Stimulated activated CD4-positive, alpha-beta T cell treated with anti-CD3 and anti-CD28 coated beads, Interleukin-12 subunit alpha, Interleukin-12 subunit beta, amount 100 ng/mL, for 48 hours (primary cell): Measurements from ENCODE around the gene VMP1.

Experiments used
- DNase-seq, 3 donors: peaks; one replicate each; pipeline ENCODE4 v3.0.0-alpha.2; 2020; ENCODE audit warnings: low read depth in 2 of 3, low spot score in 1 of 3

Gene VMP1

GRCh38 chr17:59707971-59708430, 547 bp downstream of the VMP1 start:
- no peak for DNase-seq

DNA sequence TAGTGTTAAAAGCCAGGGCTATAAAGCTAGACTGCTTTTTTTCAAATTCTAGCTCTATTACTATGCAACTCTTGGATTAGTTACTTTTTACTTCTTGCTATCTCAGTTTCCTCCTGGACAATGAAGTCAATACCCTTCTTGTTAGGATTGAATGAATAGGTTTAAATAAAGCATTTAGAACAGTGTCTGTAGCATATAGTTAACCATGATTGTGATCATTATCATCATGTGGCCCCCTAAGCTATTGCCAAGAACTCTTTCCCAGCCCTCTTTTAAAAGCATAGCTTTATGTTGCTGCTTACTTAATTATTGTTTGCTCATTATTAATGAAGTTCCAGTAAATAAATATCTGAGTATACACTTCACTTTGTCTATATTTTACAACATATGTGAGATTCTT, 4.5 kb downstream of the VMP1 start:
- no peak for DNase-seq

DNA sequence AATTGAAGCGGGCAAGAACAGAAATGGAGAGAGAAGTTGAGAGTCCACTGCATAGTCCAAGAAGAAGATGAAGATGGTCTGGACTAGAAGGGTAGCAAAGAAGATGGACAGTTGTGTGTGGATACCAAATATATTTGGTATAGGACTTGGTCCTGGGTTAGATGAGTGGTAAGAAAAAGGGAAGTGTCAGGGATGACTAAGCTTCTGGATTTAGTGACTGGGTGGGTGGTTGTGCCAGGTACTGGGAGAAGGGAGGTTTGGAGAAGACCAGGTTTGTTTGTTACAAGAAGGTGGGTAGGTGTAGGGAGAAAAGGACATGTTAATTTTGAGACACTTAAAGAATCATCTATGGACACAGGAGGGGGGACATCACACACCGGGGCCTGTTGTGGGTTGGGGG, 5.4 kb downstream of the VMP1 start:
- no peak for DNase-seq

DNA sequence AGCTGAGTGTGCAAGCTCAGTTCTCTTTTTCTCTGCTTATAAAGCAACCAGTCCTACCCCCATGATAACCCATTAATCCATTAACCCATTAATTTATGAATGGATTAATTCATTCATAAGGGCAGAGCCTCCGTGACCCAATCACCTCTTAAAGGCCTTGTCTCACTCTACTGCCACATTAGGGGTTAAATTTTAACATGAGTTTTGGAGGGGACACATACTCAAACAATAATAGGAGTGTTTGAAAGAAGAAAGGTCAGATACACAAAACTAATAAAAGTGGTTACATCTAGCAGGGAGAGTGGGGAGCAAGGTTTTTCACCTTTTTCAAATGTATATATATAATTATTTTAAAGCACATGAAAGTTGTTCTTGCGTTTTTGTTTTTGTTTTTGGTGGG, 6.8 kb downstream of the VMP1 start:
- DNase-seq, result no peak

GRCh38 chr17:59716427-59716826, 9.0 kb downstream of the VMP1 start:
- DNase-seq, result no peak

DNA sequence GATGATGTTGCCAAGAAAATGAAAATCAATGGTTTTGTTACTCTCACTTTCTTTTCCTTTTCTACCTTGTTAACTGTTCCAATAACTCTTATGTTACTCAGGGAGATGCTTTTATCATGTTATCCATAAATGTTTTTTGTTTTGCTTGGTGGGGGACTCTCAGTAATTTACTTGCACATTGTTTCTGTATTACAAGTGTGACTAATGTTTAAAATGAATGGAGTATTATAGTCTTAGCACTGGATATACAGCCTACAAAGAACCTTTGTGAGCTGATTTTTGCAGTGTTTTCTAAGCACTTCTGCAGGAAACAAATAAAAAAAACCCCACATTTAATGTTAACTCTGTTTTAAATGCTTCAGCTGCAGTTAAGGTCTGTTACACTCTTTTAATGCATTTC, 12.1 kb downstream of the VMP1 start:
- no peak for DNase-seq

- no peak for DNase-seq
Measured at GRCh38 chr17:59722623-59723022, 15.2 kb downstream of the VMP1 start.

- DNase-seq, result no peak
Measured at GRCh38 chr17:59723041-59723440, 15.6 kb downstream of the VMP1 start.

GRCh38 chr17:59723607-59724006, 16.2 kb downstream of the VMP1 start:
- no peak for DNase-seq

- no peak for DNase-seq
Measured at GRCh38 chr17:59725691-59726090, 18.2 kb downstream of the VMP1 start.

GRCh38 chr17:59727817-59728533, 20.5 kb downstream of the VMP1 start:
- DNase-seq, result no peak

GRCh38 chr17:59730268-59730834, 22.9 kb downstream of the VMP1 start:
- no peak for DNase-seq

DNA sequence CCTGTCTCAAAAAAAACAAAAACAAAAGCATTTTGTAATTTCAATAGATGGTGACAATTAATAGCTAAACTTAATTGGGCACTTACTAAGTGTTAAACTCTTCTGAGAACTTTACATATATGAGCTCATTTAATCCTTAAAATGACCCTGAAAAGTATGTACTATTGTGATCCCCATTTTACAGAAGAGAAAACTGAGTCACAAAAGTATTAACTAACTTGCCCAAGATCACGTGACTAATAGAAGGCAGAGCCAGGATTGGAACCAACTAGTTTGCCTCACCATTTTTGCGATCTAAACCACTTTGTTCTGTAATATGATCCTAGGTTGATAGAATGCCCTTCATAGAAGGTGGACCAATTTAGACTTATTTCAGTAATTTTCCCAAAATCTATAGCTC, 26.2 kb downstream of the VMP1 start:
- no peak for DNase-seq

- no peak for DNase-seq
Measured at GRCh38 chr17:59734226-59734625, 26.8 kb downstream of the VMP1 start.

GRCh38 chr17:59737324-59737723, 29.9 kb downstream of the VMP1 start:
- no peak for DNase-seq

DNA sequence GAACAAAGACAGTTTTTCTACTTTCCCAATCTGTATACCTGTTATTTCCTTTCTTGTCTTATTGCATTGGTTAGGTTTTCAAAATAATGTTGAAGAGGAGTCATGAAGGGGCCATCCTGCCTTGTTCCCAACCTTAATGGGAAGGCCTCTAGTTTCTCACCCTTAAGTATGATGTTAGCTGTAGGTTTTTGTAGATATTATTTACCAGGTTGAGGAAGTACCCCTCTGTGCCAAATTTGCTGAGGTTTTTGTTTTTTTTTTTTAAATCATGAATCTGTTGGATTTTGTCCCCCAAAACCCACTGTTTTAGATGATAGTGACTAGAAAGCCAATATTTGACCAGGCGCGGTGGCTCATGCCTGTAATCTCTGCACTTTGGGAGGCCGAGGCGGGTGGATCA, 36.4 kb downstream of the VMP1 start:
- DNase-seq, result no peak

GRCh38 chr17:59745040-59745439, 37.6 kb downstream of the VMP1 start:
- no peak for DNase-seq

GRCh38 chr17:59746849-59747445, 39.5 kb downstream of the VMP1 start:
- DNase-seq, result no peak

GRCh38 chr17:59748591-59748990, 41.1 kb downstream of the VMP1 start:
- no peak for DNase-seq

DNA sequence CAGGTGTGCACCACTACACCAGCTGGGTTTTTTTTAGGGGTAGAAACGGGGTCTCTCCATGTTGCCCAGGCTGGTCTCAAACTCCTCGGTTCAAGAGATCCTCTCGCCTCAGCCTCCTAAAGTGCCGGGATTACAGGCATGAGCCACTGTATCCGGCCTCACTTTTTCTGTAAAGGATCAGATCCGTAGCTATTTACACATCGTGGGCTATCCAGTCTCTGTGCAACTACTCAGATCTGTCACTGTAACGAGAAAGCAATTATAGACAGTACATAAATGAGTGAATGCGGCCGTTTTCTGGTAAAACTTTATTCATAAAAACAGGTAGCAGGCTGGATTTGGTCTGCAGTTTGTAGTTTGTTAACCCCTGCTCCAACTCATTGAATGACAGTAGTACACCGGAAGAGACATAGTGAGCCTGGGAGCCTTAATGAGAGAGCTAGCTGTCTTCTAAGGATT, 44.5 kb downstream of the VMP1 start:
- DNase-seq, result no peak

DNA sequence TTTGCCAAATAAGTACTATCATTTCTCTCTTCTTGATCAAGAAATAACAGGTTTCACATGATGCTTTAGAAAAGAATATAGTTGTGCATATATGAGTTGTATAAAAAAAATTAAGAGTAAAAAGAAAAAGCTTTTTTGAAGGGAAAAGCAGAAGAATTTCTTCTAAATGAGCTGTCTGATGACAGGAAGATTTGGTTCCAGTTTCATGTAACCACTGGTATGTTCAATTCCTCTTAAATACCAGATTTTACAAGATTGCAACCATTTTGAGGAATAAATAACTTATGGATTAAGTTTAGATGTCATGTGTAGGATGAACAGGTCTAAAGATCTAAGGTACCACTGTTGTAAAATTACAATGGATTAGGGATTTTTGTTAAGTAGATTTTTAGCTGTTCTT, 45.0 kb downstream of the VMP1 start:
- DNase-seq, result no peak

DNA sequence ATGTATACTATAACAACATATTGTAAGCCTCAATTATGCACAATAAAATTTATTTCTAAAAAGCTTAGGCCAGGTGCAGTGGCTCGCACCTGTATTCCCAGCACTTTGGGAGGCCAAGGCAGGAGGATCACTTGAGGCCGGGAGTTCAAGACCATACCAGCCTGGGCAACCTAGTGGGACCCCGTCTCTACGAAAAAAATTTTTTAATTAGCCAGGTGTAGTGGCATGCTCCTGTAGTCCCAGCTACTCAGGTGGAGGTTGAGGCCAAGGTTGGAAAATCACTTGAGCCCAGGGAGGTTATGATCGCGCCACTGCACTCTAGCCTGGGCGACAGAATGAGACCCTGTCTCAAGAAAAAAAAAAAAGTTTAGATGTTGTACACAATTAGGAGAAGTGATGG, 45.5 kb downstream of the VMP1 start:
- DNase-seq, result no peak
